ENCODE results near the gene TANGO2. TPM values are rescaled to one million over a fixed set of nuclear protein-coding genes. Genes with fewer than 3 reads are reported as not detected.

The TANGO2 gene
- total RNA-seq, 2 experiments from 2014 or later: 16.5 to 21.5 TPM

DNA sequence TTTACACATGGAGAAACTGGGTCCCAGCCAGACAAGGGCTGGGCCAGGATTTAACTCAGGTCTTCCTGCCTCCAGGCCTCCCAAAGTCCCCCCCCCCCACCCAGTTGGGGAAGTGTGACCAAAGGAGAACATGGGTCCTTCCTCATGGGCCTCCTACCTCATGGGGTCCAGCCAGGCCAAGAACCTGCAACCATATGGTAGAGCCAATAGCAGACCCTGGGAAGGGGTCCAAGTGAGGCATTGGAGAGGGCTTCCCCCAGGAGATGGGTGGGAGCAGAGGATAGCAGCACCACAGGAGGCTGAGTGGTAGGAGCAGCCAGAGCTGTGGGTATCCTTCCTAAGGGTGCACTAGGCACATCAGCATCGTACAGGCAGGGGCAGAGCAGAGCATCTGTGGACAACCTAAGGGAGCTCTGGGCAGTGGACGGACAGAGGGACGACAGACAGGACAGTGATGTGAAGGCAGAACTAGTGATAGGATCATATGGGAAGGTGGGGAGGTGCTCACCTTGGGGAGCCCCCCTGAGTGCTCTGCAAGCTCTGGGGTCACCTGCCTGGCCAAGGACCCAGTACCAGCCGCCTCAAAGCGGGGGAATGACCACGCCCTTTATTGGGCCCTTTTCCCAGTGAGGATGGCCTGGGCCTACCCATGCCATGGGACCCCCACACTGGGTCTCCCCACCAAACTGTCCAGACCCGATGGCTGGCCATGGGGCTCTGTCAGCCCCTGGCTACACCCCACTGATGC lies 8.7 kb upstream of the TANGO2 start:
- H3K36me3 Mint-ChIP-seq: no peaks in the 10 kb centered on the region
- H3K27ac Mint-ChIP-seq: no peak overlapping the region
- DNase-seq: no peak
- H3K4me1 Mint-ChIP-seq: peaks cover 2% of the 10 kb centered on the region
- H3K27me3 Mint-ChIP-seq: peaks cover 12% of the 10 kb centered on the region
- no peak overlapping the region for H3K4me3 Mint-ChIP-seq
- H3K9me3 Mint-ChIP-seq: no peaks in the 10 kb centered on the region

- no peaks in the 10 kb centered on the region for H3K9me3 Mint-ChIP-seq
- H3K4me1 Mint-ChIP-seq: peaks cover 4% of the 10 kb centered on the region
- no peak overlapping the region for H3K27ac Mint-ChIP-seq
- H3K4me3 Mint-ChIP-seq: no peak overlapping the region
- H3K27me3 Mint-ChIP-seq: peaks cover 19% of the 10 kb centered on the region
- H3K36me3 Mint-ChIP-seq: no peaks in the 10 kb centered on the region
- DNase-seq: no peak
Measured at GRCh38 chr22:20012741-20013331, 8.1 kb upstream of the TANGO2 start.

DNA sequence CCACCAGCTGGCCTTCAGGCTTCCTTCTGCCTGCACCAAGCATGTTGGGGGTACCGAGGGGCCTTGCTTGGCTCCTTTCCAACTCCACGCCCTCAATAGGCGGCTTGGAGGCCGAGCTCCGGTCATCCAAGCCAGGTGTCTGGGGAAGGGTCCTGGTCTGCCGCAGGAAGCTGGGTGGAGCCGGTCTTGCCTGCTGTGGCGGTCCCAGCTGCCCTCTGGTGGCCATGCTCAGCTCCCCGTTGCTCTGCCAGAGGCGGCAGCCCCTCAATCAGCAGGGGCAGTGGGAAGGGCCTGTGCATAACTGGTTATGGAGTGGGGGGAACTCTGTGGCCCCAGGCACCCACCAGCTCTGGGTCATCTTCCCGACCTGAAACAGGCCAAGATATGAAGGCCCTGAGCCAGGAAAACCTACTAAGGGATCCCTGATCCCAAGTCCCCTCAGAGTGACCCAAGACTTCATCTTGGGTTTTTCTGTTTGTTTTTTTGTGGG lies 7.5 kb upstream of the TANGO2 start:
- peak; percentile 61 for DNase-seq
- Mint-ChIP-seq H3K27me3 (peaks cover 21% of the 10 kb centered on the region), H3K9me3 (no peaks in the 10 kb centered on the region), H3K27ac (no peak overlapping the region), H3K4me3 (no peak overlapping the region), H3K36me3 (no peaks in the 10 kb centered on the region), H3K4me1 (peaks cover 4% of the 10 kb centered on the region)

- Mint-ChIP-seq H3K36me3 (no peaks in the 10 kb centered on the region), H3K4me1 (peaks cover 4% of the 10 kb centered on the region), H3K27me3 (peaks cover 24% of the 10 kb centered on the region), H3K27ac (no peak overlapping the region), H3K4me3 (peak overlapping the region; percentile 22), H3K9me3 (no peaks in the 10 kb centered on the region)
- no peak for DNase-seq
Measured at GRCh38 chr22:20014526-20015186, 6.3 kb upstream of the TANGO2 start.

DNA sequence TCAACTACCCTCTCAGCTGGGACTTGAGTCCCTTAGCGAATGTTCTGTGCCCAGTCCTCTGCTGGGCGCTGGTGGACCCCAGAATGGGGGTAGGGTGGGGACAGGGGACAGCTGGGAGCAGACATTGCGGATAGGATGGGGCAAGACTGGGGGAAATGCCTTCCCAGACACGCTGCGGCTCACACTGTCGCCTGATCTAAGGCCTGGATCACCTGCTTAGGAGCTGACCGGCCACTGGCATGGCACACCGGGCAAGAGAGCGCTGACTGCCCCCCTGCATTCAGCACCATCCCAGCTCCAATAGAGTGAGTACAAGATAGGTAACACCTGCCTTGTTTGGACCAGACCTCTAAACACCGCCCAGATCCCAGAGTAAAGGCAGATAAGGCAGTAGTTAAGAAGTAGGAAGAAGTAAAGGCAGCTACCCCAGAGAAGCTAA lies 5.7 kb upstream of the TANGO2 start:
- Mint-ChIP-seq H3K36me3 (no peaks in the 10 kb centered on the region), H3K4me1 (peaks cover 6% of the 10 kb centered on the region), H3K4me3 (no peak overlapping the region), H3K9me3 (no peaks in the 10 kb centered on the region), H3K27ac (no peak overlapping the region), H3K27me3 (peaks cover 26% of the 10 kb centered on the region)
- no peak for DNase-seq

GRCh38 chr22:20015971-20016733 lies 4.8 kb upstream of the TANGO2 start:
- Mint-ChIP-seq H3K27me3 (peaks cover 26% of the 10 kb centered on the region), H3K4me1 (peaks cover 10% of the 10 kb centered on the region), H3K9me3 (no peaks in the 10 kb centered on the region), H3K27ac (no peak overlapping the region), H3K4me3 (no peak overlapping the region), H3K36me3 (no peaks in the 10 kb centered on the region)
- DNase-seq: peak; percentile 30

GRCh38 chr22:20016734-20017621 lies 3.9 kb upstream of the TANGO2 start, which contains the start of gene ARVCF:
Gene ARVCF, minus strand, starts transcription at chr22:20016823. Its CDS starts 26,029 bp downstream, at chr22:19990794.
- no peaks in the 10 kb centered on the region for H3K9me3 Mint-ChIP-seq
- peaks cover 14% of the 10 kb centered on the region for H3K4me1 Mint-ChIP-seq
- H3K27ac Mint-ChIP-seq: no peak within 1 kb of the TSS
- H3K4me3 Mint-ChIP-seq: peak within 1 kb of the TSS; percentile 80
- H3K27me3 Mint-ChIP-seq: peaks cover 26% of the 10 kb centered on the region
- DNase-seq: peak; percentile 93
- H3K36me3 Mint-ChIP-seq: no peaks in the 10 kb centered on the region

DNA sequence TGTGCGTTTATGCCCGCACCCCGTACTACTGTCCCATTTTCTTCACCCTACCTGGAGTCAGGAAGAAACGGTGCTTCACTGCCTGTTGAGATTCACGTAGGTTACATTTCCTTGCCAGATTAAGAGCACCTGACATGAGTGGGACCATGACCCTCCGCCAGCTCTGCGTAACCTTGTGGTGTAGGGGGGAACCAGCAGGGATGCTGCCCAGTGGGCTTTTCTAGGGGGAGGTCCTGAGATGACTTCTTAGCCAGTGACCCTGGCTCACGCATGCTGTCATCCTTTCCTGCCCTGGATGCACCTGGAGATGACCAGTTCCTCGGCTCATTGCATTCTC lies 3.3 kb upstream of the TANGO2 start:
- Mint-ChIP-seq H3K36me3 (no peaks in the 10 kb centered on the region), H3K27ac (no peak overlapping the region), H3K27me3 (peaks cover 26% of the 10 kb centered on the region), H3K4me1 (peaks cover 19% of the 10 kb centered on the region), H3K9me3 (no peaks in the 10 kb centered on the region), H3K4me3 (peak overlapping the region; percentile 7)
- no peak for DNase-seq

- DNase-seq: no peak
- H3K27ac Mint-ChIP-seq: no peak overlapping the region
Measured at GRCh38 chr22:20018001-20018400, 2.9 kb upstream of the TANGO2 start.

DNA sequence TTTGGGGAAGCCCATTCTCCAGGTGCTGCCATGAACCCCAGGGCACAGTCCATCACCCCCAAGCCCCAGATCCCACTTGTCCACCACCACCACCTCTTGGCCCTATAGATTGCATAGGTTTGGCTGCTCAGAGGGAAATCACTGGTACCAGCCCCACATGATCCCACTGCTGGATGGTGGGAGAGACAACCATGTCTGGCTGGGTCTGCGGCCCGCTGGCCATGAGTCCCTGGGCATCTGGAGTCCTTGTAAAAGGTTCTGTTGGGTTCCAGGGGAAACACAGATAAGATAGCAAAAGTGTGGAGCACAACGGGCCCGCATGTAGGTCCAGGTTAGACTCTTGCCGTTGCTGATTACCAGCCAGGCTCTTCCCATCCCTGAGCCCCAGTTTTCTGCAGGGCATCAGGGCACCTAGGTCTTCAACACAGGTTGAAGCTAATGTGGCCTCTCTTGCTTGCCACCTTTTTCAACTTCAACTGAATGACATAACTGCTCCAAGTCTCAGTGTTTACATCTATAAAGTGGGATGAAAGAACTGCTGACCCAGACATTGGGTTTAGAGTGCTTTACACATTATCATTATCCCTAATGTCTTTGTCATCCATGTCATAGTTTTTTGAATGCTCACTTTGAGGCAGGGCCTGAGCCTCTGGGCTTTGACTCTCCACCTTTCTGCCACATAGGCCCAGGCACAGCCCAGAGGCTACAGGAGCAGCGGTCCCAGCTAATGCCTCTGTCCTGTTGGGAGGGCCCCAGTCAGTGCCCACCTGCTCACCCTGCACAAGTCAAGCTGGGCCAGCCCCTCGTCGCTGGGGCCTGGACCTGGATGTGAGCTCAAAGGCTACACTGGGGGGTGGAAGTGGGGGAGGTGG lies 1.0 kb upstream of the TANGO2 start:
- peak overlapping the region; percentile 84 for H3K4me3 Mint-ChIP-seq
- H3K4me1 Mint-ChIP-seq: peaks cover 27% of the 10 kb centered on the region
- H3K27me3 Mint-ChIP-seq: peaks cover 23% of the 10 kb centered on the region
- H3K36me3 Mint-ChIP-seq: no peaks in the 10 kb centered on the region
- H3K9me3 Mint-ChIP-seq: no peaks in the 10 kb centered on the region
- no peak for DNase-seq
- peak overlapping the region; percentile 82 for H3K27ac Mint-ChIP-seq

More at GRCh38 chr22:20018001-20018400, 2.9 kb upstream of the TANGO2 start:
- Mint-ChIP-seq H3K36me3 (no peaks in the 10 kb centered on the region), H3K4me3 (peak overlapping the region; percentile 7), H3K4me1 (peaks cover 22% of the 10 kb centered on the region), H3K27me3 (peaks cover 26% of the 10 kb centered on the region), H3K9me3 (no peaks in the 10 kb centered on the region)

GRCh38 chr22:20021196-20022181 lies 579 bp downstream of the TANGO2 start:
- no peaks in the 10 kb centered on the region for H3K9me3 Mint-ChIP-seq
- no peak for DNase-seq
- H3K36me3 Mint-ChIP-seq: no peaks in the 10 kb centered on the region
- H3K4me1 Mint-ChIP-seq: peaks cover 28% of the 10 kb centered on the region
- H3K4me3 Mint-ChIP-seq: peak overlapping the region; percentile 93
- H3K27me3 Mint-ChIP-seq: peaks cover 16% of the 10 kb centered on the region
- H3K27ac Mint-ChIP-seq: peak overlapping the region; percentile 85

DNA sequence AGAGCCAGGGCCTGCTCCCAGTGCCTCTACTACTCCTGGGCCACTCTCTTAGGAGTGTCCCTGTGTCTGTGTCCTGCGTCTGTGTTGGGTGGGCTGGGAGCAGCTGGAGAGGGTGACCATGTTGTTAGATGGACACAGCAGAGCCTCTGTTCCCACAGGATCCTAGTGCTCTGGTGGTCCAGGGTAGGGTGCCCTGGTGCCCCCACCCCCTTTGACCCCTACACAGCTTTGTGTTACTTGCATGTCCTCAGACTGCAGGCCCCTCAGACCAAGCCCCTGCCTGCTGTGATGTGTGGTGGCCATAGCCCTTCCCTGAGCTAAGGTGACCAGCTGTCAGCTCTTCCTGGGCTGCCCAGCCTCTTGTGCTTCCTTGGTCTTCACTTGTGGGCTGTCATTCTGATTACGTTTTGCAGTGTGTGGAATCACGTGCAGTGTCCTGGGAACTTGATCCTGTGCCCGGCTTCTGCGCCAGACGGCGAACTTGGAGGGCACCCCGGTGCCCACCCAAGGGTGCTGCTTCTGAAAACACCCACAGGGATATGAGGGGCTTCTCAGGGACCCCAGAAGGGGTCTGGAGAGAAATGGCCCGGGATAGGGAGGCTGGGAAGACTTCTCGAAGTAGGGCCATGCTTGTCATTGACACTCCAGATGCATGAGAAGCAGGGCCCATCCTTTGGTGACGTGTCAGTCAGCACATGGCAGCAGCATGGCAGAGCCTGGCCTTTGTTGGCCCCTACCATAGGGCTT lies 1.5 kb downstream of the TANGO2 start:
- peaks cover 12% of the 10 kb centered on the region for H3K27me3 Mint-ChIP-seq
- H3K4me3 Mint-ChIP-seq: peak overlapping the region; percentile 93
- no peak overlapping the region for H3K27ac Mint-ChIP-seq
- H3K4me1 Mint-ChIP-seq: peaks cover 26% of the 10 kb centered on the region
- DNase-seq: no peak
- no peaks in the 10 kb centered on the region for H3K9me3 Mint-ChIP-seq
- H3K36me3 Mint-ChIP-seq: no peaks in the 10 kb centered on the region
